ENCODE data around the gene BPI.

GRCh38 chr20:38256966-38257365 is 47.0 kb upstream of the BPI start:
- TF ChIP-seq POLR2A (IDR thresholded peaks at IDR 0.05) (no peak), CTCF (IDR thresholded peaks at IDR 0.05) (no peak), EP300 (IDR thresholded peaks at IDR 0.05; ENCODE audit: low read depth) (no peak)
